IPS-NIHi11 (cell line): Measurements from ENCODE around the gene ANKRD26.

ENCODE experiments used
- DNase-seq: peaks from one replicate; pipeline ENCODE4 v3.0.0; 2012; ENCODE audit warnings: mixed read lengths, low spot score

ANKRD26 gene

DNA sequence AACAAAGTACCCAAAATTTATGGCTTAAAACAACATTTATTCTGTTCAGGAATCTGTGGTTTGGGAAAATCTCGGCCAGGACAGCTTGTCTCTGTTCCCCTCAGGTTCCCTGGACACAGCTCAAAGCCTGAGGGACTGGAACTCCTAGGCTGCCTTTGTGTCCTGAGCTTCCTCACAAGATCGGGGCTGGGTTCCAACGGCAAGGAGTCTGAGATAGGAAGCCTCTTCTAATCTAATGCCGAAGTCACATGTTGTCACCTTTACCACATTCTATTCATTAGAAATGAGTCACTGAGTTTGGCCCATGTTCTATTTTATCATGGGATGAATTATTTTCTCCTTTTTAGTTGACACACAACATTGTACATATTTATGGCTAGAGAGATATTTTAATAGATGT, 80.5 kb downstream of the ANKRD26 start:
- no peak for DNase-seq

DNA sequence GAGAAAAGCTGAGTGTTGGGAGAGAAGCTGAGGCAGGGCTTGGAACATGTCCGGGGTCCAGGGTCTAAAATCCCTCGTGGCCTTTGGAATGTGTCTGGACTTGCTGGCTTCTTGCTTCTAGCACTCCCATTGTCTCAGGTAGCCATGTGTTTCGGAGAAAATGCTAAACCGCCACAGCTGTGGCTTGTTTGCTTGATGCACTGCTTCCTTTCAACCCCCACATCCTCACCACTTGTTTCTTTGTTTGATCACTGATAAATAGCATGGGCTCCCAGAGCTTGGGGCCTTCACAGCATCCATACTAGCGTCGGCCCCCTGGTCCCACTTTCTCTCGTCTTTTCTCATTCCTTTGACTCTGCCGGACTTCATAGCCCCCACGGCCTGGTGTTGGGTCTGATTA, 102.7 kb downstream of the ANKRD26 start:
- no peak for DNase-seq

GRCh38 chr10:26994743-26995142, 105.6 kb downstream of the ANKRD26 start:
- no peak for DNase-seq

- no peak for DNase-seq
These were observed 112.4 kb downstream of the ANKRD26 start for GRCh38 chr10:26987851-26988250.

- no peak for DNase-seq
These were observed 117.1 kb downstream of the ANKRD26 start for GRCh38 chr10:26983156-26983555.

DNA sequence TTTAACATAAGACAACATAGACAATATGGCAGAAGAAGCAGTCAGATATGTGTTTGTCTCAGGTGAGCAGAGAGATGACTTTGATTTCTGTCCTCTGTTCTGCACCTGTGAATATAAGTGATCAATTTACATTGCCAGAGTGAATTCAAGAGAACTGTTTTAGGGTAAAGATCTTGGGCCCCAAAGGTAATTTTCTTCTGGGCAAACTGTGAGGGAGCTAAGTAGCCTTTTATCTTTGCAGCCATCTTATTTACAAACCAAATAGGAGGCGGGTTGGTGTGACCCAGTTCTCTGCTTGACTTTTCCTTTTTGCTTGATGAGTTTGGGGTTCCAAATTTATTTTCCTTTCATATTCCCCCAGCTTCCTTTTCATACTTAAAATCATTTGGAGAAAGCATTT, 118.2 kb downstream of the ANKRD26 start:
- no peak for DNase-seq

DNA sequence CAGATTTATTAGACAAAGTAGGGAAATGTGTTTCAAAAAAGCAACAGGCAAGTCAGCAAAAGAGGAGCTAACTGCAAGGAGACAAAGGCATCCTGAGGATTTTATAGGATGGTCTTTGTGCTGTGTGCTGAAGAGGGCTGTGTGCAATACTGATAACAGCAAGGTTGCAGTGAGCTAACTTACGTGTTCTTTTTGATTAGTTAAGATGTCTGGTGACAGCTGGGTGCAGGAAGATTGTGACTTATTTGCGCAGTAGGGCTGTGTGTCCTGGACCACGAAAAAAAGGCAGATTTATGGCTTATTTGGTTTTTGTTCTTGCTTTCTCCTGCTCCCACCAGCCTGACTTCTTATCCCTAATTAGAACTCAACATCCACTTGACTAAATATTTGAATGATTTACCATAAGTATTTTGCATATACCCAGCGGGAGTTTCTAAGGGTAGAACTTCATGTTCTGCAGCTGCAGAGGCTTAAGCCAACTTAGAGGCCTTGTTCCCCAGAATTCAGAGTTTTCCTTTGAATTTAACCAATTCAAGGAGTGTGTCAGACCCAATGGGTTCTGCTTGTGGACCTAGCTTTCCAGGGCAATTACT, 119.0 kb downstream of the ANKRD26 start:
- no peak for DNase-seq

DNA sequence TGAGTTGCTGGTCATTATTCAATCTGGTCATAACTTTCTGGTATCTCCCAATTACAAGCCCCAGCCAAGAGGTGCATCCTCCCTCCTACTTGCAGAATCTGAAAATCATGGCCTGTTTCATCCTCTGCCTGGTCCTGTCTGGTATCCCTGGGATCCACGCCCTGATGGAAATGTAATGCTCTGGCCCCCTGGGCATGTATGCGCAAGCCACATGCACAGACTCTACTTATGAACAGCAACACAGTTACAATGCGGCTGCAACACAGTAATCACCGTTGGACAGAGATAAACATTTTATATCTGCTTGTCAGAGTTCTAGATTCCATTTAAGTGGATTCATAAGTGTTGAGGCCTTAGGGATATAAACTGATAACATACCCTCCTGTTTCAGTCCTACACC, 121.8 kb downstream of the ANKRD26 start:
- DNase-seq = no peak

DNA sequence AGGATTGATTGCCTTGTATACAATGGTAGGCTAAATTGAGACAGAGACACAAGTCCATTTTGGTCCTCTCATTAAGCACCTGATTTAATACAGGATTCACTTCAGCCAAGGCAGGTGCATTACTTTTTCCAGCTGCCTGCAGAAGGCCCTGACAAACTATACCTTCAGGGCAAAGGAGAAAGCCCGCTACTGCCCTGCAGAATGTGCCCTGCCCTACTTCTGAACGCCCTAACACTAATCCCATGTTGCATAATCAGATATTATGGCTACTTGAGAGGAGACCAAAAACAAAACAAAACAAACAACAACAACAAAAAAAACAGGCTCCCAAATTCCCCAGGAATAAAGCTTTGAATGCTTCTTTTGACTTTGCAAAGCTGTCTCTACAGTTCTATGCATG, 122.7 kb downstream of the ANKRD26 start:
- no peak for DNase-seq

DNA sequence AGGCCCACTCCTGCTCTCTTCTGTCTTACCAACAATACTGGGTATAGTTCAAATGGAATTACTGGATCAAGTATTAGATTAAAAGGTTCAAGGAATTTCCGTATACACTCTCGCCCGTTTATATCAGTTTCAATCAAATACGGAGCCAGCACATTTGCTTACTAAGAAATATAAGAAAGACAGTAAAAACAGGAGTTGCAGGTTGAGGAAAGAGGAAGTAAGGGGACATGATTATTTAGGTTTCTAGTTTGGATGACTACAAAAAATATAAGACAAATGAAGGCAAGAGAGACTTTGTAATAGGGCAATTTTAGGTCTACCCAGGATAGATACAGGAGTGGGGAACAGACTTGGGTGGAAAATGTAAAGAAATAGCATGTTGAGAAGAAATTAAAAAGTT, 129.6 kb downstream of the ANKRD26 start:
- no peak for DNase-seq

DNA sequence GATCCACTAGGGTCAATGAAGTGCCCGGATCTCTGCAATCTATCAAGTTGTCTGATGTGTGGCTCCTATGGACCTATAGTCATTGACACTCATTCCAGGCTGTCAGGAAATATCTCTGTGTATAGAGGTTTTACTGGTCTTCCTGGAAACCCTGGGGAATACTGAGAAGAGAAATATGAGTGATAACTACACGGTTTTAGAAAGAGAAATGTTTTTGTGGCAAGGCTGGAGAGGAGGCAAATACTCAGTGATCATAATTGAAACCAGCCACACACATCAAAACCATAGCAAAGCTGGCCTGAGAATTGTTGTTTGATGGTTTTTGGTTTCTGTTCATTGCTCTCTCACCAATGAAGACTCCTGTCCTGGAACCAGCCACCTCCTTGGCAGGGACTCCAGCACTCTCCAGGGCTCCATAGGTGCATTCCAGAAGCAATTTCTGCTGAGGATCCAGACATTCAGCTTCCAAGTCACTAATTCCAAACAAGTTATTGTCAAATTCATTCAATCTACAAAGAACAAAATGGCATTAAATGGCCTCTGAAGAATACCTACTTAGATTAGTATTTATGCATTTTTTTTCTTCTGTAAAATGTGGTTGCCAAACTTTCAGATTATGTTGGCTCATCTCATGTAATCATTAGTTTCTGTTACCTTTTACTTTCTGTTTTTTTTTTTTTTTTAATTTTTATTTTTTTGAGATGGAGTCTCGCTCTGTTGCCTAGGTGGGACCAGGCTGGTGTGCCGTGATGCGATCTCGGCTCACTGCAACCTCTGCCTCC, 131.0 kb downstream of the ANKRD26 start:
- no peak for DNase-seq

- DNase-seq = no peak
These were observed 137.5 kb downstream of the ANKRD26 start for GRCh38 chr10:26962835-26963234.

- no peak for DNase-seq
These were observed 140.0 kb downstream of the ANKRD26 start for GRCh38 chr10:26960308-26960707.

DNA sequence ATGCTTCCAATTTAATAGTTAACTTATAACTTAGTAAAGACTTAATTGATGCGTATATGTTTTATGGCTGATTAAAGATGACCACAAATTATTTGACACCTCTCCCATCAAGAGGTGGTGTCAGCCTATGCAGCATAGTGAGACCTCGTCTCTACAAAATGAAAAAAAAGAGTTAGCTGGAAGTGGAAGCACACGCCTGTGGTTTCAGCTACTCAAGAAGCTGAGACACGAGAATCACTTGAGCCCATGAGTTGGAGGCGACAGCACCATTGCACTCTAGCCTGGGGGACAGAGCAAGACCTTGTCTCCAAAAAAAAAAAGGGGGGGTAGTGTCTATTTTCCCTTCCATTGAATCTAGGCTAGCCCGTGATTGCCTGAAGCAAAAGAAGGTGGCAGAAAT, 140.5 kb downstream of the ANKRD26 start:
- DNase-seq = no peak
